PC-3 (cell line): ENCODE measurements around the gene PTPN14. TPM values are rescaled to one million over a fixed set of nuclear protein-coding genes. Genes with fewer than 3 reads are reported as not detected.

Experiments
- ATAC-seq: fragments of 200-7000 bp; cut with Tn5 transposase; 2 replicates; pipeline ENCODE4 v1.9.1; 2020; ENCODE audit warnings: mild to moderate bottlenecking, moderate library complexity
- BruUV-seq: library from RNA; stranded (reverse); fragments of 400-500 nt; replicated peaks from 2 replicates; lab custom pipeline; 2021; lab: Mats Ljungman, UMichigan
- CTCF ChIA-PET: fragments of 300-600 bp; sonication (Branson Sonifier 250); formaldehyde crosslinking; loops from one replicate; lab custom pipeline; 2022; ENCODE audit warnings: antibody characterized with exemption; lab: Charles Lee
- POLR2A ChIA-PET: fragments of 300-600 bp; sonication (Branson Sonifier 250); formaldehyde crosslinking; loops from one replicate; lab custom pipeline; 2022; ENCODE audit warnings: antibody characterized with exemption; ENCODE audit not compliant: unreplicated experiment; lab: Charles Lee
- DNase-seq: peaks from one replicate; pipeline ENCODE4 v3.0.0-alpha.2; 2015
- H2AFZ ChIP-seq: fragments of 300-600 bp; sonication (generic); 2 replicates; pipeline ENCODE4 v1.6.0; 2016; ENCODE audit warnings: antibody characterized with exemption, low read length
- H3F3A ChIP-seq: fragments of 300-600 bp; sonication (generic); one replicate; pipeline ENCODE4 v1.6.0; 2017; ENCODE audit warnings: antibody characterized with exemption, low read length, control low read depth, mild to moderate bottlenecking; ENCODE audit not compliant: unreplicated experiment
- H3K27ac ChIP-seq: fragments of 300-600 bp; sonication (generic); 2 replicates; pipeline ENCODE4 v1.5.1; 2016; ENCODE audit warnings: mild to moderate bottlenecking, low read length
- H3K27me3 ChIP-seq: fragments of 300-600 bp; sonication (generic); 2 replicates; pipeline ENCODE4 v1.6.1; 2016; ENCODE audit warnings: low read length, mixed read lengths
- H3K36me3 ChIP-seq: fragments of 300-600 bp; sonication (generic); 2 replicates; pipeline ENCODE4 v1.6.1; 2016; ENCODE audit warnings: low read depth, mixed run types, low read length, mixed read lengths
- H3K4me1 ChIP-seq: fragments of 300-600 bp; sonication (generic); 2 replicates; pipeline ENCODE4 v1.5.1; 2016; ENCODE audit warnings: low read length; ENCODE audit not compliant: insufficient read depth
- H3K4me2 ChIP-seq: fragments of 300-600 bp; sonication (generic); 2 replicates; pipeline ENCODE4 v1.6.0; 2016; ENCODE audit warnings: low read length
- H3K4me3 ChIP-seq: fragments of 300-600 bp; sonication (generic); 2 replicates; pipeline ENCODE4 v1.5.1; 2016; ENCODE audit warnings: mild to moderate bottlenecking, low read length, mixed read lengths
- H3K79me2 ChIP-seq: fragments of 300-600 bp; sonication (generic); 2 replicates; pipeline ENCODE4 v1.6.1; 2017; ENCODE audit warnings: low read length, mixed read lengths
- H3K9ac ChIP-seq: fragments of 300-600 bp; sonication (generic); 2 replicates; pipeline ENCODE4 v1.6.0; 2016; ENCODE audit warnings: mild to moderate bottlenecking, low read length
- H3K9me2 ChIP-seq: fragments of 300-600 bp; sonication (generic); replicated peaks from 2 replicates; pipeline ENCODE4 v1.6.1; 2016; ENCODE audit warnings: mixed run types, low read length, mixed read lengths
- H3K9me3 ChIP-seq: fragments of 300-600 bp; sonication (generic); 2 replicates; pipeline ENCODE4 v1.6.1; 2016; ENCODE audit warnings: low read length, mixed read lengths
- H4K20me1 ChIP-seq: fragments of 300-600 bp; sonication (generic); 2 replicates; pipeline ENCODE4 v1.6.1; 2016; ENCODE audit warnings: low read length, mixed read lengths
- CTCF ChIP-seq: fragments of 300-600 bp; sonication (generic); conservative IDR thresholded peaks from 2 replicates; pipeline ENCODE4 v1.5.1; 2017; ENCODE audit warnings: antibody characterized with exemption, low read depth, mild to moderate bottlenecking, low read length
- EZH2 ChIP-seq: fragments of 300-600 bp; sonication (generic); IDR thresholded peaks from one replicate; pipeline ENCODE4 v1.6.1; 2017; ENCODE audit warnings: antibody characterized with exemption, mild to moderate bottlenecking, low read length; ENCODE audit not compliant: unreplicated experiment
- EZH2phosphoT487 ChIP-seq: fragments of 300-600 bp; sonication (generic); IDR thresholded peaks from 2 replicates; pipeline ENCODE4 v1.6.1; 2018; ENCODE audit warnings: mild to moderate bottlenecking, antibody characterized with exemption, low read length, borderline replicate concordance
- intact Hi-C: fragments of 100-400 bp; cut with micrococcal nuclease; formaldehyde crosslinking; loops from 2 replicates; pipeline ENCODE4 v1.9.0; 2023
- total RNA-seq: library from RNA; depleted of rRNA; stranded (reverse); fragments of >200 nt; gene quantifications from 2 replicates; pipeline ENCODE4 v1.2.3, GENCODE V29; 2014

The PTPN14 gene
- total RNA-seq, 1 experiment from 2014 or later = 12.6 TPM

- intact Hi-C loops = no loop called here
- H3K4me1 ChIP-seq = no peaks in the 10 kb centered on the region
- H3F3A ChIP-seq = no peaks in the 10 kb centered on the region
- no peaks in the 10 kb centered on the region for H3K9me2 ChIP-seq
- DNase-seq = no peak
- ChIA-PET CTCF (no interaction called here), POLR2A (no interaction called here)
- no peaks in the 10 kb centered on the region for H3K27me3 ChIP-seq
- no peak for TF ChIP-seq EZH2phosphoT487
- no peak for TF ChIP-seq EZH2
- no peak for TF ChIP-seq CTCF
- BruUV-seq = no TSS peak
- no peak overlapping the region for H3K27ac ChIP-seq
- H3K9me3 ChIP-seq = no peaks in the 10 kb centered on the region
- no peak for ATAC-seq
- H3K36me3 ChIP-seq = peaks cover 16% of the 10 kb centered on the region
- no peak overlapping the region for H2AFZ ChIP-seq
- H4K20me1 ChIP-seq = no peaks in the 10 kb centered on the region
- H3K4me3 ChIP-seq = no peak overlapping the region
- H3K9ac ChIP-seq = no peak overlapping the region
- no peak overlapping the region for H3K4me2 ChIP-seq
- no peaks in the 10 kb centered on the region for H3K79me2 ChIP-seq
These were observed 179.3 kb downstream of the PTPN14 start for GRCh38 chr1:214372092-214372491.

- no peak overlapping the region for H2AFZ ChIP-seq
- DNase-seq (no peak), ATAC-seq (no peak)
- no TSS peak for BruUV-seq
- ChIA-PET CTCF (no interaction called here), POLR2A (no interaction called here)
- no peaks in the 10 kb centered on the region for H3K9me2 ChIP-seq
- TF ChIP-seq EZH2 (no peak), CTCF (no peak), EZH2phosphoT487 (no peak)
- intact Hi-C loops = no loop called here
- no peaks in the 10 kb centered on the region for H3F3A ChIP-seq
- no peak overlapping the region for H3K27ac ChIP-seq
- no peak overlapping the region for H3K9ac ChIP-seq
- no peaks in the 10 kb centered on the region for H3K79me2 ChIP-seq
- no peaks in the 10 kb centered on the region for H3K27me3 ChIP-seq
- peaks cover 16% of the 10 kb centered on the region for H3K36me3 ChIP-seq
- H4K20me1 ChIP-seq = no peaks in the 10 kb centered on the region
- no peaks in the 10 kb centered on the region for H3K4me1 ChIP-seq
- no peaks in the 10 kb centered on the region for H3K9me3 ChIP-seq
- H3K4me2 ChIP-seq = no peak overlapping the region
- no peak overlapping the region for H3K4me3 ChIP-seq
These were observed 180.8 kb downstream of the PTPN14 start for GRCh38 chr1:214370615-214371014.

- POLR2A ChIA-PET = no interaction called here
- DNase-seq = no peak
- Histone ChIP-seq H2AFZ (no peak overlapping the region), H3K4me1 (no peaks in the 10 kb centered on the region), H3K79me2 (no peaks in the 10 kb centered on the region), H3K9me2 (no peaks in the 10 kb centered on the region), H3F3A (no peaks in the 10 kb centered on the region), H3K27ac (no peak overlapping the region), H3K36me3 (peaks cover 23% of the 10 kb centered on the region), H3K4me3 (no peak overlapping the region), H3K27me3 (no peaks in the 10 kb centered on the region), H3K4me2 (no peak overlapping the region), H3K9me3 (no peaks in the 10 kb centered on the region), H4K20me1 (no peaks in the 10 kb centered on the region), H3K9ac (no peak overlapping the region)
- intact Hi-C loops = no loop called here
- BruUV-seq = no TSS peak
- no peak for ATAC-seq
- CTCF ChIA-PET = no interaction called here
- no peak for TF ChIP-seq CTCF
- no peak for TF ChIP-seq EZH2
- no peak for TF ChIP-seq EZH2phosphoT487
These were observed 182.0 kb downstream of the PTPN14 start for GRCh38 chr1:214369364-214369763.
